D341Med (cell line): ENCODE data around the gene ZSCAN5B.
"Not testable (repeated sequence)": the region's sequence is repeated elsewhere in the genome, so short reads cannot be mapped to it uniquely, and the experiment has no call there.

ENCODE experiments used
- DNase-seq: peaks from one replicate; pipeline ENCODE4 v3.0.0; 2012; ENCODE audit warnings: low spot score

Gene ZSCAN5B

DNA sequence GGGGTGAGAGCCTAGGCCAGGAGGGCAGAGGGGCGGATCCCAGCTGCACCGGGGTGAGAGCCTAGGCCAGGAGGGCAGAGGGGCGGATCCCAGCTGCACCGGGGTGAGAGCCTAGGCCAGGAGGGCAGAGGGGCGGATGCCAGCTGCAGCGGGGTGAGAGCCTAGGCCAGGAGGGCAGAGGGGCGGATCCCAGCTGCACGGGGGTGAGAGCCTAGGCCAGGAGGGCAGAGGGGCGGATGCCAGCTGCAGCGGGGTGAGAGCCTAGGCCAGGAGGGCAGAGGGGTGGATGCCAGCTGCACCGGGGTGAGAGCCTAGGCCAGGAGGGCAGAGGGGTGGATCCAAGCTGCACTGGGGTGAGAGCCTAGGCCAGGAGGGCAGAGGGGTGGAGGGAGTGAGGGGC is 21.3 kb downstream of the ZSCAN5B start:
- not testable (repeated sequence) for DNase-seq

- DNase-seq = not testable (repeated sequence)
These were observed 21.7 kb downstream of the ZSCAN5B start, which contains the start of gene GALP for GRCh38 chr19:56175861-56176307. Gene GALP (plus strand): TSS chr19:56176008. CDS start chr19:56177109, 1,101 bp downstream.

GRCh38 chr19:56174550-56174949 is 23.0 kb downstream of the ZSCAN5B start:
- DNase-seq = no peak

GRCh38 chr19:56174086-56174485 is 23.5 kb downstream of the ZSCAN5B start:
- DNase-seq = no peak

- no peak for DNase-seq
These were observed 27.3 kb downstream of the ZSCAN5B start for GRCh38 chr19:56170261-56170660.

GRCh38 chr19:56167064-56167578 is 30.5 kb downstream of the ZSCAN5B start:
- DNase-seq = peak; percentile 20

DNA sequence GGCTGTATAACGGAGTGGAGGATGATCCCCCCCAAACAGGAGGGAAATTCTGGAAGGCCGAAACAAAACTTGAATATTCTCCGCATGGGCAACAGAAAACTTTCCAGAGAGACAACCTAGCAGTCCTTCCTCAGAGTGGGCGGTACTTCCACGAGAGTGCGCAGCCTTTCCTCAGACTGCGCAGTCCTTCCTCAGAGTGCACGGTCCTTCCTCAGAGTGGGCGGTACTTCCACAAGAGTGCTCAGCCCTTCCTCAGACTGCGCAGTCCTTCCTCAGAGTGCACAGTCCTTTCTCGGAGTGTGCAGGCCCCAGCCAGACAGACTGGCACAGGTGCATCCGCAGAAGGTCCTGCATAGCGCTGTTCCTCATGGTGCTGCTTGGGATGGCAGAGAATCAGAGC is 34.5 kb downstream of the ZSCAN5B start:
- no peak for DNase-seq

DNA sequence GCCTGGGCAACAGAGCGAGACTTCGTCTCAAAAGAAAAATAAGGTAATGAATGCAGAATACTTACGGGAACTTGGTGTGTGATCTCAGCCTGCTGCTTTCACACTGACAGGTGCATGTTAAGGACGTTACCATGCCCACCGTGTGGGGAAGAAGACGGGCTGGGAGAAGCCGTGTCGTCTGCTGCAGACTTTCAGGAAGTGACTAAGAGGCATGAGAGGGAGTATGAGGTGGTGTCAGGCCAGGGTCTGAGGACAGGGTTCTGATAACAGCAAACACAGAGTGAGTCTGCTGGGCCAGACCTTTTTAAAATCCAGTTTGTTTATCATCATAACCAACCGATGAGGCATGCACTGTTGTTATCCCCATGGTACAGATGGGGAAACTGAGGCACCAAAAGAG is 35.3 kb downstream of the ZSCAN5B start:
- no peak for DNase-seq

DNA sequence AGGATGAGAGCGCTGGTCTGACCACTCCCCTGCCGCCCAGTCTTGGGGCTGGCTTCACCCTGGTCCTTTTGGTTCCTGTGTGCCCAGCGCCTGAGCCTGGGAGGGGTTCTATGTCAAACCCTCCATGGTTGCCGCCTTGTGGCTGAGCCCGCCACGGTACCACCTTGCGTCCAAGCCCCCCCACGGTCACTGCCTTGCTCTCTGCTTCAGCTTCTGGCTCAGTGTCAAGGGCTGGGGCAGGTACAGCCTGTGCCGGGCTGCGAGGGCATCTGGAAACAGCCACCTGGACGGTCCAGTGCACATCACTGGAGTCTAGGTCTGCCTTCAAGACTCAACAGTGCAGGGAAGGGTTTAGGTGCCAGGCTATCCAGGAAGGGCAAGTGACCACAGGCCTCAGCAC is 36.0 kb downstream of the ZSCAN5B start:
- no peak for DNase-seq

DNA sequence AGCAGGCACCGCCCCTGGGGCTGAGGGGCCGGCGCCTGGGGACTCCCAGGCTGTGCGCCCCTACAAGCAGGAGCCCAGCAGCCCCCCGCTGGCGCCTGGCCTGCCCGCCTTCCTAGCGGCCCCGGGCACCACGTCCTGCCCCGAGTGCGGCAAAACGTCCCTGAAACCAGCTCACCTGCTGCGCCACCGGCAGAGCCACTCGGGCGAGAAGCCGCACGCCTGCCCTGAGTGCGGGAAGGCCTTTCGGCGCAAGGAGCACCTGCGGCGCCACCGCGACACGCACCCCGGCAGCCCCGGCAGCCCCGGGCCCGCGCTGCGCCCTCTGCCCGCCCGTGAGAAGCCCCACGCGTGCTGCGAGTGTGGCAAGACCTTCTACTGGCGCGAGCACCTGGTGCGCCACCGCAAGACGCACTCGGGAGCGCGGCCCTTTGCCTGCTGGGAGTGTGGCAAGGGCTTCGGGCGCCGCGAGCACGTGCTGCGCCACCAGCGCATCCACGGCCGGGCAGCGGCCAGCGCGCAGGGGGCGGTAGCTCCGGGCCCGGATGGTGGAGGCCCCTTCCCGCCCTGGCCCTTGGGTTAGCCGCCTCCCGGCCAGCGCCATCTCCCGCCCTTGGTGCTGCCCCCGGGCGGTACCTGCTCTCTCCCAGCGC is 37.8 kb downstream of the ZSCAN5B start:
- DNase-seq = no peak

DNA sequence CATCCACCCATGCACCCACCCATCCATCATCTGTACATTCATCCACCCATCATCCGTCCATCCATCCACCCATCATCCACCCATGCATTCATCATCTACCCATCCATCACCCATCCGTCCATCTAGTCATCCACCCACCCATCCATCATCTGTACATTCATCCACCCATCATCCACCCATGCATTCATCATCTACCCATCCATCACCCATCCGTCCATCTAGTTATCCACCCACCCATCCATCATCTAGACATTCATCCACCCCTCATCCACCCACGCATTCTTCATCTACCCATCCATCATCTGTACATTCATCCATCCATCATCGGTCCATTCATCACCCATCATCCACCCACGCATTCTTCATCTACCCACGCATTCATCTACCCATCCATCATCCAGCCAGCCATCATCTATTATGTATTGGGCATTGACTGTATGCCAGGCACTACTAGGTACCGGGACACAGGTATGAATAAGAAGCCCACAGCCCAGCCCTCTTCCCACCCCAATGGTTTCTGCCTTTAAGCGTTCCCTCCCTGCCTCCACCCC is 38.5 kb downstream of the ZSCAN5B start:
- no peak for DNase-seq

- DNase-seq = no peak
These were observed 39.3 kb downstream of the ZSCAN5B start for GRCh38 chr19:56158170-56158757.

DNA sequence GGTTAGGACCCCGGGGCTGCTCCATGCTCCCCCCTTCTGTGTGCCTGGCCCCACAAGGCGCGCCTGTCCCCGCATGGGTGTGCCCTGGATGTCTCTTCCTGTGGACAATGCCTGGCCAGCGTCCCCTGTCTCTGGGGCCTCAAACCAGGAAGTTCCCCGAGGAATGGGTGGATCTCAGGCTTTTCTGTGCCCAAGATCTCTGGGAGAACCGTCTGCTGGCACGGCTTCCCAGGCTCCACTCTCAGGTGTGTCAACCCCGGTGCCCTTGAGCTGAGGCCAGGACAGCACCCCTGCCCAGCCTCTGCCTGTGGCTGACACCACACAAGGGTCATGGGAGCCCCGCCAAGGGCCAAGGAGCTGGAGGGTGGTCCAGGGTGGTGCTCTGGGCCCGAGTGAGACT is 40.8 kb downstream of the ZSCAN5B start:
- DNase-seq = no peak

GRCh38 chr19:56155124-56155687 is 42.4 kb downstream of the ZSCAN5B start:
- peak; percentile 65 for DNase-seq

GRCh38 chr19:56153507-56153906 is 44.1 kb downstream of the ZSCAN5B start:
- DNase-seq = no peak

DNA sequence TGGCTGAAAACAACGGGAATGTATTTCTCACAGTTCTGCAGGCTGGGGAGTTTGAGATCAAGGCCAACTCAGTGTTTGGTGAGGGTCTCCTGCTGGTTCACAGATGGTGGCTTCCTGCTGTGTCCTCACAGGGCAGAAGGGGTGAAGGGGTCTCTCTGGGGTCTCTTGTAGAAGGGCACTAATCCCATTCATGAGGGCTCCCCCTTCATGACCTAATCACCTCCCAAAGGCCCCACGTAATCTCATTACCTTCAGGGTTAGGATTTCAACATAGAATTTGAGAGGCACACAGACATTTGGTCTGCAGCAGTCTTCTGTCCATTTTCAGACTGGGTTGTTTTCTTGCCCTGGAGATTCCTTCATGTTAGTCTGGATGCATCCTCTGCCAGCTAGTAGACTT is 44.9 kb downstream of the ZSCAN5B start:
- no peak for DNase-seq

GRCh38 chr19:56150358-56150757 is 47.2 kb downstream of the ZSCAN5B start:
- no peak for DNase-seq

DNA sequence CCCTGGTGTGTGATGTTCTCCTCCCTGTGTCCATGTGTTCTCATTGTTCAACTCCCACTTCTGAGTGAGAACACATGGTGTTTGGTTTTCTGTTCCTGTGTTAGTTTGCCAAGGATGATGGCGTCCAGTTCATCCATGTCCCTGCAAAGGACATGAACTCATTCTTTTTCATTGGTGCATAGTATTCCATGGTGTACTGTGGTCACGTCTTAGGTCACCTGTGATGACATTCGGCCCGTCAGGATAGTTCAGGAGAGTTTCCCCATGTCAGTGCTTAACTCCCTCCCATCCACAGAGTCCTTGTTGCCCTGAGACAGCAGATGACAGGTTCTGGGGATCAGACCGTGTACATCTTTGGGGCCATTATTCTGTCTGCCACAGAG is 47.9 kb downstream of the ZSCAN5B start:
- DNase-seq = no peak

- DNase-seq = not testable (repeated sequence)
These were observed 48.5 kb downstream of the ZSCAN5B start for GRCh38 chr19:56148955-56149655.

DNA sequence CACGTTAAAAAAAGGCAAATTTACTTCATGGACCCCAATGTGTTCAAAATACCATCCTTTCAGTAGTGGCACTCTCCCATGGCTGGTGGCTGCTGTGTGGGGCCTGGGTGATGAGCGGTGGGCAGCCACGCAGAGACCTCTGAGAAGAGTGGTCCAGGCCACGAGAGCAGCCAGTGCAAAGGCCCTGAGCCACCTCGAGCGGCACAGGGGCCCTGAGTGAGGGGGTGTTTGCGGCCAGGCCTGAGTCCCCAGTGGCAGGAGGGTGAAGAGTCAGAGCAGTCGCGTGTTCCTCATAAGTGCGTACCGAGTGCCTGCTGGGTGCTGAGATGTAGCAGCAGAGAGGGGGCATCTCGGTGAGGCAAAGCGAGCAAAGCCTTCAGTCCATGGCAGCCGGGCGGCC is 49.5 kb downstream of the ZSCAN5B start:
- DNase-seq = no peak

DNA sequence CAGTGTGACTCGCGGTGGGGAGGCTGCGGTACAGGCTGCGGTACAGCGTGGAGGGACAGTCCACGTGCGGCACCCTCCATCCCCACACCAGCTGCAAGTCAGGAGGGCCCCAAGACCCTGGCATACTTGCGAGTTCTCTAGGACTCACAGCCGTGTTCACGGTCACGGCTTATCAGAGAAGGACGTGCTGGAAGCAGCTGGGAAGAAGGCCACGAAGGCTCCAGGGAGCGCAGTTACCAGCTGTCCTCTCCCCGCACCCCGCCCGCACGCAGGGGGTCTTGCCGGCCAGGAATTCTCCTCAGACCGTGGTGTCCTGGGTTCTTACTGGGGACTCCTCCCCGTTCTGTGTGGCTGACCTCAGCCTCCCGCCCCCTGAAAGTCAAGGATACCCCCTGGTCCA is 50.3 kb downstream of the ZSCAN5B start:
- DNase-seq = no peak

DNA sequence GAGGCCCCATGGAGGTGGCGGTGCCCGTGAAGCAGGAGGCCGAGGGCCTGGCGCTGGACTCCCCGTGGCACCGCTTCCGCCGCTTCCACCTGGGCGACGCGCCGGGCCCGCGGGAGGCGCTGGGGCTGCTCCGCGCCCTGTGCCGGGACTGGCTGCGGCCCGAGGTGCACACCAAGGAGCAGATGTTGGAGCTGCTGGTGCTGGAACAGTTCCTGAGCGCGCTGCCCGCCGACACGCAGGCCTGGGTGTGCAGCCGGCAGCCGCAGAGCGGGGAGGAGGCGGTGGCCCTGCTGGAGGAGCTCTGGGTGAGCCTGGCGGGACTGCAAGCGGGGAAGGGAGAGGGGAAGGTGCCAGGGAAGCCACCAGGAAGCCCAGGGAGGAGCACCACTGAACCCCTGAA is 50.7 kb downstream of the ZSCAN5B start:
- DNase-seq = no peak
